ENCODE data around the gene BOD1.

DNA sequence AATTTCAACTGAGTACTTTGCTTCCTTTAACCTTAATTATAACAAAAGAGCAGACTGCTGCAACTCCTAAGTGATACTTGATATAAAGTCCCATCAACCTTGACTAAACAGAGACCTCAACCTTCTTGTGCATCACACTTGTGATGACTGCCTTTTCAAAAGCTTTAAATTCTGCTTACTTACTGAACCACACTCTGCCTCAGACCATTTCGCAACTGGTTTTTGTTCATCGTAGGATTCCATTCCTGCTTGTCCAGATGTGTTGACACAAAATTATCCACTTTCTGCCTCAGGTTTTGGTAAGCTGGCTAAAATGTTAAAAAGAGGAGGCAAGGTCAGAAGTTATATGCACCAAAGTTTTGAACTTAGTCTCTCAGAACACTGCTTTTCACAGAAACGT, 3.5 kb downstream of the BOD1 start:
- TF ChIP-seq, protein P1, sequence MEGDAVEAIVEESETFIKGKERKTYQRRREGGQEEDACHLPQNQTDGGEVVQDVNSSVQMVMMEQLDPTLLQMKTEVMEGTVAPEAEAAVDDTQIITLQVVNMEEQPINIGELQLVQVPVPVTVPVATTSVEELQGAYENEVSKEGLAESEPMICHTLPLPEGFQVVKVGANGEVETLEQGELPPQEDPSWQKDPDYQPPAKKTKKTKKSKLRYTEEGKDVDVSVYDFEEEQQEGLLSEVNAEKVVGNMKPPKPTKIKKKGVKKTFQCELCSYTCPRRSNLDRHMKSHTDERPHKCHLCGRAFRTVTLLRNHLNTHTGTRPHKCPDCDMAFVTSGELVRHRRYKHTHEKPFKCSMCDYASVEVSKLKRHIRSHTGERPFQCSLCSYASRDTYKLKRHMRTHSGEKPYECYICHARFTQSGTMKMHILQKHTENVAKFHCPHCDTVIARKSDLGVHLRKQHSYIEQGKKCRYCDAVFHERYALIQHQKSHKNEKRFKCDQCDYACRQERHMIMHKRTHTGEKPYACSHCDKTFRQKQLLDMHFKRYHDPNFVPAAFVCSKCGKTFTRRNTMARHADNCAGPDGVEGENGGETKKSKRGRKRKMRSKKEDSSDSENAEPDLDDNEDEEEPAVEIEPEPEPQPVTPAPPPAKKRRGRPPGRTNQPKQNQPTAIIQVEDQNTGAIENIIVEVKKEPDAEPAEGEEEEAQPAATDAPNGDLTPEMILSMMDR (IDR thresholded peaks at IDR 0.05; ENCODE audit: control extremely low read depth in 1 of 3, insufficient read depth in 1 of 3, low read depth in 1 of 3, low read length in 3 of 3) = no peak
- TF ChIP-seq HDAC6 (IDR thresholded peaks at IDR 0.05; ENCODE audit: low read depth, low read length) (no peak), POLR2A (IDR thresholded peaks at IDR 0.05; ENCODE audit: control extremely low read depth in 1 of 2, low read depth in 2 of 2, low read length in 2 of 2) (no peak), HDAC2 (IDR thresholded peaks at IDR 0.05; ENCODE audit: borderline replicate concordance in 1 of 2, low read depth in 2 of 2, low read length in 2 of 2) (no peak), EZH2 (IDR thresholded peaks at IDR 0.05; ENCODE audit: low read depth, low read length, severe bottlenecking) (no peak), KDM1A (IDR thresholded peaks at IDR 0.05; ENCODE audit: borderline replicate concordance, low read length) (no peak), TAF1 (IDR thresholded peaks at IDR 0.05; ENCODE audit: low read depth, low read length) (no peak), POLR2AphosphoS5 (IDR thresholded peaks at IDR 0.05; ENCODE audit: low read depth, low read length) (no peak), RAD21 (IDR thresholded peaks at IDR 0.05 in 1 of 2, conservative IDR thresholded peaks at IDR 0.05 in 1 of 2; ENCODE audit: low read depth in 2 of 2, low read length in 2 of 2) (no peak), TCF12 (IDR thresholded peaks at IDR 0.05; ENCODE audit: low read depth, low read length) (no peak), RBBP5 (IDR thresholded peaks at IDR 0.05; ENCODE audit: borderline replicate concordance, low read depth, low read length) (no peak)
- TF ChIP-seq, protein P2, sequence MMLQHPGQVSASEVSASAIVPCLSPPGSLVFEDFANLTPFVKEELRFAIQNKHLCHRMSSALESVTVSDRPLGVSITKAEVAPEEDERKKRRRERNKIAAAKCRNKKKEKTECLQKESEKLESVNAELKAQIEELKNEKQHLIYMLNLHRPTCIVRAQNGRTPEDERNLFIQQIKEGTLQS (IDR thresholded peaks at IDR 0.05; ENCODE audit: insufficient read depth, low read depth, low read length) = no peak

Measured in H1 (cell line).